ENCODE results near the gene ZNF436. TPM values are rescaled to one million over a fixed set of nuclear protein-coding genes. Genes with fewer than 3 reads are reported as not detected.
"Not testable (repeated sequence)": the region's sequence is repeated elsewhere in the genome, so short reads cannot be mapped to it uniquely, and the experiment has no call there.

The ZNF436 gene
- polyA plus RNA-seq, 3 donors, result 33.2 to 41.3 (median 35.8) TPM

- DNase-seq (ENCODE audit: extremely low read depth in 1 of 11, low read depth in 9 of 11, low spot score in 4 of 11), result no peak
Measured at GRCh38 chr1:23396380-23396779, 26.7 kb upstream of the ZNF436 start.

GRCh38 chr1:23395849-23396248 lies 26.2 kb upstream of the ZNF436 start:
- no peak for DNase-seq (ENCODE audit: extremely low read depth in 1 of 11, low read depth in 9 of 11, low spot score in 4 of 11)

DNA sequence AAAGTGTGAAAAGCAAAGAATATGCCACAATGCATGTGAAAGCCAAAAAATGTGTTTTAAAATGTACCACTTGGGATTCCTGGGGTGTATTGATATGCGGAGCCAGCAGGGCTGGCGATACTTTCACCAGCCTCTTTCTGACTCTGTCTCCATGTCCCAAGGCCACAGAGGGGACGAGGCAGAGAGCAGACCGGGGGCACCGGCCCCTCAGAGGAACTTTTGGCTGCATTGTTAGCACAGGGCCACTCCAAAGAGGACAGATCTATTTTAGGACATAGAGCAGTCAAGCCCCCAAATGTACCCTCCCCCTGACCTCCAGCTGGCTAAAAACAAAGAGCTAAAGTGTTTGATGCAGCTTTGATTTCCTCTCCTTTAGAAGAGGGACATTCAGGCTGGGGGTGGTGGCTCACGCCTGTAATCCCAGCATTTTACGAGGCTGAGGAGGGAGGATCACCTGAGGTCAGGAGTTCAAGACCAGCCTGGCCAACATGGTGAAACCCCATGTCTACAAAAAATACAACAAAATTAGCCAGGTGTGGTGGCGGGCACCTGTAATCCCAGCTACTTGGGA lies 25.6 kb upstream of the ZNF436 start:
- DNase-seq (ENCODE audit: extremely low read depth in 1 of 11, low read depth in 9 of 11, low spot score in 4 of 11), result no peak

GRCh38 chr1:23394684-23395083 lies 25.0 kb upstream of the ZNF436 start:
- DNase-seq (ENCODE audit: extremely low read depth in 1 of 11, low read depth in 9 of 11, low spot score in 4 of 11), result no peak

GRCh38 chr1:23394181-23394580 lies 24.5 kb upstream of the ZNF436 start:
- no peak for DNase-seq (ENCODE audit: extremely low read depth in 1 of 11, low read depth in 9 of 11, low spot score in 4 of 11)

- no peak for DNase-seq (ENCODE audit: extremely low read depth in 1 of 11, low read depth in 9 of 11, low spot score in 4 of 11)
Measured at GRCh38 chr1:23393706-23394105, 24.1 kb upstream of the ZNF436 start.

GRCh38 chr1:23392125-23392855 lies 22.7 kb upstream of the ZNF436 start:
- no peak for DNase-seq (ENCODE audit: extremely low read depth in 1 of 11, low read depth in 9 of 11, low spot score in 4 of 11)

- no peak for DNase-seq (ENCODE audit: extremely low read depth in 1 of 11, low read depth in 9 of 11, low spot score in 4 of 11)
Measured at GRCh38 chr1:23389837-23390321, 20.2 kb upstream of the ZNF436 start.

GRCh38 chr1:23387494-23387893 lies 17.9 kb upstream of the ZNF436 start:
- DNase-seq (ENCODE audit: extremely low read depth in 1 of 11, low read depth in 9 of 11, low spot score in 4 of 11), result no peak

DNA sequence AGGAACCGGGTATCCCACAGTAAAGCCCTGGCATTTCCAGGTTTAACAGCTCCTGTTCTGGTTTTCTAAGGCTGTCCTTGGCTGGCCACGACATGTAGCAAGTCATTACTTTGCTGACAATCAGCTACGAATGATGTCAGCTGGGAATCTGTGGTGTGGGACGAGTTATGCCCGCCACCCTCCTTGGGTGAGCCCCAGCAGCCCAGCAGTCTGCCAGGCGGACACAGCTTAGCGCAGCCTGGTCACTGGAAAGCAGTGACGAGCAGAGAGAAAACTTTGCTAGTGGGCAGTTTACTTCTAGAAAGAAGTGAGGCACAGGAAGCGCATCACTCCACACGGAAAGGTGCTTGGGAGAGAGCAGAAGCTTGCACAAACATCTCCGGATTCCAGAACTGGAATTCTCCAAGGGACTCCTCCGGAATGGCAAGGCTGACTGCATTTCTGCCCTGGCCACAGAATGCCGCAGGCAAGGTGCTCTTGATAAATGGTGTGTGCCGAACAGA lies 15.5 kb upstream of the ZNF436 start:
- no peak for DNase-seq (ENCODE audit: extremely low read depth in 1 of 11, low read depth in 9 of 11, low spot score in 4 of 11)

DNA sequence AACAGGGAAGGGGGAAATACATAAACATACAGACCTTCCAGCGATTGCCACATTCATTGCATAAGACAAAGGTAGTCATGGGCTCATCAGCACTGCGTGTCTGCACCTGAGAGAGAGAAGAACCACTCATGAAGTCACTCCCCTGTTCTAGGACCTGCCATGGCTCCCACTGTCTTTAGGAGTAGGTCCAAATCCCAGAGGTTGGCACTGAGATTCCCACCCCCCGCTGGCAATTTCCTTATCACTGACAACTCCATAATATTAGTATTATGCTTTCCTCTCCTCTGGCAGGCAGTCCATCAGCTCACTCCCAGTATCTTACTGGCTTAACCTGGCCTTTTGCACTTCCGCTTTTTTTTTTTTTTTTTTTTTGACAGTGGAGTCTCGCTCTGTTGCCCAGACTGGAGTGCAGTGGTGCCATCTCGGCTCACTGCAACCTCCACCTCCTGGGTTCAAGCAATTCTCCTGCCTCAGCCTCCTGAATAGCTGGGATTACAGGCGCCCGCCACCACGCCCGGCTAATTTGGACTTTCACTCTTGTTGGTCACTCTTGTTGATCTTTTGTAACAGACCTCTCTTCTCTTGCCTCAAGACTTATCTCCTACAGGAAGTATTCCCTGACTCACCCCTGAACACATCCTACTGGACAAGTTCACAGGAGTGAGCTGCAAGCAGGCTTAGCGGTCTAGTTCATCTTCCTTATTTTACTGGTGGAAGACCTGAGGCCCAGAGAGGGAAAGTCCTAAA lies 14.8 kb upstream of the ZNF436 start:
- DNase-seq (ENCODE audit: extremely low read depth in 1 of 11, low read depth in 9 of 11, low spot score in 4 of 11), result no peak

DNA sequence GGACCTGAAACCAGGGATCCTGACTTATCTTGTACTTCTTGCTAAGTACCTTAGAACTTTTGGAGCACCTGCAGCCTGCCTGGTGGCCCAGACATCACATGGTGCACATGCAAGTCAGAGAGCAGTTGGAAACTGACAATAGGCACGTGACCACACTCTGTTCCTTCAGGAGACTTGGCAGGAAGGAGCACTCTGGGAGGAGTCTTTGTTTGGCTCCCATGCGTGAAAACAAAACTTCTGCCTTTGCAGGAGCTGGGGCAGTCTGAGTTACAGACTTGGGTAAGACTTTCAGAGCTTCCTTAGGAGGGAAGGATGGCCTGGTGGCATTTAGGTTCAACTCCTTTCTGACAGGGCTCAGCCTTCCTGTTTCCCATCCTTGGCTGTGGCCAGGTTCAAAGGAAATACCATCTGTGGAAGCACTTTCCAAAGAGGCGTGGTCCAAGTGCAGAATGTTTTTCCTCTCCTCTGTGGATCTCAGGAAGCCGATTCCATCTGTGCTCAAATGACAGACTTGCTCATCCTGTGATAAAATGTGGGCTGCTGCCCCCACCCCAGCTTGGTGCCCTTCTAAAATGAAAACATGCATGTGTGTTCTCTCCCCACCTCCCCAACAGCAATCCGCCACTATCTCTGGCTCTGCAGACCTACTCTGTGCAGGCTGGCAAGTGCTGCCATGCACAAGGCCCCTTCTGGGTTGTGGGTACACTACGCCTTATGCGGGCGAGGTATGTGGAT lies 14.1 kb upstream of the ZNF436 start:
- no peak for DNase-seq (ENCODE audit: extremely low read depth in 1 of 11, low read depth in 9 of 11, low spot score in 4 of 11)

DNA sequence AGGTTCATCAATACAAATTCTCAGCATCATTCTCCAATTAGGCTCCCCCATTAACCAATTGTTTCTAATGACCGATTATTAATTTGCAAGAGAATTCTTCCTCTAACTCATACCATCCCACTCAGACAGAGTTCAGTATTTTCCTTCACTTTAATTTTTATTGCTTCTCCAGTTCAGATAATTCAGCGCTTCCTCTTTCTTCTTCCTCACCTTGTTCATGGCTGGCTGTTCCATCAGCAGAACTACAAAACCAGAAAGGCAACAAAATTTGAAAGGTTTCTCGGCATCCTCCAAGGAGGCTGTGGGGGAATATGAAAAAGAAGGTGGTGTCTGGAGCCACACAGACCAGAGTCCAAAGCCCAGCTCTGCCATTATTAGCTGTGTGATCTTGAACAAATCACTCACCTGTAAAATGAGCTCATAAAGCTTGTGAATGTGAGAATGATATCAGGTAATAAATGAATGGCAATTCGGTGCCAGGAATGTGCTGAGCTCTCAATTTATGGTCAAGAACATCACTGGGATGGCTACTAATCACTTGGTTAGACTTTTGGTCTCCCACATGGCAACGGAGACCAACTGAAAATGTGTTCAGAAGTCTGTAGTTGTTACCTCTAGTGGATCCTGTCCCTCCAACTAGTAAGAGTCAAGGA lies 11.7 kb upstream of the ZNF436 start:
- DNase-seq (ENCODE audit: extremely low read depth in 1 of 11, low read depth in 9 of 11, low spot score in 4 of 11), result no peak

- DNase-seq (ENCODE audit: extremely low read depth in 1 of 11, low read depth in 9 of 11, low spot score in 4 of 11), result no peak
Measured at GRCh38 chr1:23380719-23381118, 11.1 kb upstream of the ZNF436 start.

DNA sequence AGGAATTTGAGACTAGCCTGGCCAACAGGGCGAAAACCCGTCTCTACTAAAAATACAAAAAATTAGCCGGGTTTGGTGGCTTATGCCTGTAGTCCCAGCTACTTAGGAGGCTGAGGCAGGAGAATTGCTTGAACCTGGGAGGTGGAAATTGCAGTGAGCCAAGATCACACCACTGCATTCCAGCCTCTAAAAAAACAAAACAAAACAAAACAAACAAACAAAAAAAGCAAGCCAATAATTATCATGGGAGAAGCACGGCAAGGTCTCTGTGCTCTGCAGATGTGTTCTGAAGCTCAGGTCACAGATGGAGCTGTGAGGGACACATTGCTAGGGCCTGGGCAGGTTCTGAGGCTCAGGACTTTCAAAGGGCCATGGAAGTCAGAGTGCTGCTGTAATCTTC lies 10.6 kb upstream of the ZNF436 start:
- DNase-seq (ENCODE audit: extremely low read depth in 1 of 11, low read depth in 9 of 11, low spot score in 4 of 11), result not testable (repeated sequence)

GRCh38 chr1:23376890-23377811 lies 7.5 kb upstream of the ZNF436 start:
- no peak for DNase-seq (ENCODE audit: extremely low read depth in 1 of 11, low read depth in 9 of 11, low spot score in 4 of 11)

DNA sequence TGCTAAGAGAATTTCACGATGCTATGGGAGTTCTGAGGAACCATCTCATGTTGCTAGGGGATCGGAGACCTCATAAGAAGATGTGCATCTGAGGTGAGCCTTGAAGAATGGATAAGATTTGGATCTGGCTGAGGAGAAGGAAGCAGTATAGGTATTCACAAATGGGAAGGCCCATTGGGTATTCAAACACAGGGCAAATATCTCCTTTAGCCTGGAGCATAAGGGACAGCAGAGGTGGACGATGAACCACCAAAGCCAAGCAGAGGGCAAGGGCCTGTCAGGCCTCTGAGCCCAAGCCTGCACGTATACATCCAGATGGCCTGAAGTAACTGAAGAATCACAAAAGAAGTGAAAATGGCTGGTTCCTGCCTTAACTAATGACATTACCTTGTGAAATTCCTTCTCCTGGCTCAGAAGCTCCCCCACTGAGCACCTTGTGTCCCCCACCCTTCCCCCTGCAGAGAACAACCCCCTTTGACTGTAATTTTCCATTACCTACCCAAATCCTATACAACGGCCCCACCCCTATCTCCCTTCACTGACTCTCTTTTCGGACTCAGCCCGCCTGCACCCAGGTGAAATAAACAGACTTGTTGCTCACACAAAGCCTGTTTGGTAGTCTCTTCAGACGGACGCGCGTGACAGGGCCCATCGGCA lies 4.6 kb upstream of the ZNF436 start:
- not testable (repeated sequence) for DNase-seq (ENCODE audit: extremely low read depth in 1 of 11, low read depth in 9 of 11, low spot score in 4 of 11)
